ENCODE measurements around the gene CALN1.

- TF ChIP-seq CTCF (IDR thresholded peaks at IDR 0.05): no peak
- no peak for TF ChIP-seq POLR2A (IDR thresholded peaks at IDR 0.05)
Measured at GRCh38 chr7:72429316-72429715, 17.2 kb upstream of the CALN1 start.
